HG03469 (cell line): Measurements from ENCODE around the gene FBXW5.

ENCODE experiments used
- ATAC-seq: cut with Tn5 transposase; IDR thresholded peaks from one replicate; pipeline ENCODE4 v1.9.1; 2021; ENCODE audit warnings: mild to moderate bottlenecking, moderate library complexity, moderate number of reproducible peaks; ENCODE audit not compliant: unreplicated experiment

The FBXW5 gene

DNA sequence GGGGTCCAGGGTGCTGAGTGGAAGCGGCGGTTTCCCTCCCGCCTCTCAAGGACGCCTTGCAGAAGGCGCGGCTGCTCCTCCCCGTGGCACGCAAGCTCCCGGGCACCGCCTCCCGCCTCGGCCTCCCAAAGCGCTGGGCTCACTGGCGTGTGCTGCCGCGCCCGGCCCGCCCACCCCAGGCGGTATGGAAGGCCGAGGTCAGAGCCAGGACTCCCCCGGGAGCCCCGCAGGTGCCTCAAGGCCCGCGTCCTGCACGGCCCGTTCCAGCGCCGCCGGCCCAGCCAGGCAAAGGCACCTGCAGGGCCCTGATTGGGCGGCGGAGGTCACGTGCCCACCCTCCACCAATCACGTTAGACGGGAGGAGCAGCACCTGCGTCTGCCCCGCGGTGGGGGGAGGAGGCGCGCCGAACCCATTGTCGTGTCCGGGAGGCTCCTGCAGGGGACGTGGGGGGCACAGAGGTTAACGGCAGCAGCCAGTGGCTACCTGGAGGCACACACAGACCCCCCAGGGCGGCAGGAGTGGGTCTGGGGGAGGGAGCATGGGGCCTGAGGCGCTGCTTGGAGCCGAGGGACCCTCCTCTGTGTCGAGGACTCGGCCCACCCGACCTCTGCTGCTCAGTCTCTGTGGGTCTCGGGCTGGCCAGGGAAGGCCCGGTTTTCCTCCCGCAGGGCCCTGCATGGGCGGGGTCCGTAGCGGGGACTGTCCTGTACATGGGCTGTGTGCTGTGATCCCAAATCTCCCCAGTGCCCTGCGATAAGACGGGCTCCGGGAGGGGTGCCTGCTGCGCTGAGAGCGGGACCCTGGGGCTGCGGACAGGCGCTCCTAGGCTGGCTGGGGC is 5.5 kb upstream of the FBXW5 start:
- ATAC-seq, result peak; percentile 64

DNA sequence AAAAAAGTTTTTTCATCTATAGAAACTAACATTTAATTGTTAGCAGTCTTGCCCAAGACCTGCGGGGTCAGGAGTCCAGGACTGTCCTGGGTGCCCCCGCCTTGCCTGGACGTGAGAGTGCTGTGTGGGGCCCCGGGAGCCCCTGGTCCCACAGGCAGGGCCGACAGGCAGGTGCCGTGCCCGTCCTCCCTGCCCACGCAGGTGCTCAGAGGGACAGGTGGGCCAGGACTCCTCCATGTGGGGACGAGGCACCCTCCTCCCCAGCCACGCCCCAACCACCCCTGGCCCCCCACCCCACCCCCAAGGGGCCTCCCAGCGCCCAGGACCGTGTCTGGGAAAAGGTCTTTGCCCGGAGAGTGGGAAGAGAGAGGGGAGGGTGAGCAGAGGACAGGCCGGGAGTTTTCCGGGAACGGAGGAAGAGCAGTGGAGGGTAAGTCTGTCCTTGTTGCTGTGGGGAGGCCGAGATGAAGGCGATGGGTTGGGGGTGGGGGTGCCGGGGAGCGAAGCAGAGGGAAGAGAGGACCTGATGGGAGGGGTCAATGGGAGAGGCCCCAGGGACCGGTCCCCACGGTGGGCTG is 4.8 kb upstream of the FBXW5 start:
- ATAC-seq, result no peak

DNA sequence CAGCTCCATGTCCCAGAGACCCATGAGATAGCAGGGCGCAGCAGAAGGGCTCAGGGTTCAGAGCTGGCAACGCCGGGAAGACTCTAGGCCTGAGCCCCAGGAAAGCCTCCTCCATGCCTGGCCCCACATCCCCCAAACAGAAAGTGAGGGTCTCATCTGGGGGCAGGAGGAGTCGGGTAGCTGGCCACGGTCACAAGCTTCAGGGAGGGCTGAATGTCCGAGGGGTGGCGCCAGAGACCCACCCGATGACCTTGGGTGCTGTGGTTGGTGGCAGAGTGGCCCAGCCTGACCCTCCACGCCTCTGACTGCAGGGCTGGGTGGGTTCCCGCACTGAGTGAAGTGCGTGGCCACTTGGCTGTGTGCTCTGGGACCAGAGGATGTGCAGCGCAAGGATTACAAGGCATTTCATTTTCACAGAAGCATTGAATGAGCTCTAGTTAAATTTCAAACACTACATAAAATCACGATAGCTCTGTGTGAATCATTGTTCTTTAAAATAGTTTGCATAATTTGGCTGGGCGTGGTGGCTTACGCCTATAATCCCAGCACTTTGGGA is 3.5 kb upstream of the FBXW5 start:
- ATAC-seq, result no peak

DNA sequence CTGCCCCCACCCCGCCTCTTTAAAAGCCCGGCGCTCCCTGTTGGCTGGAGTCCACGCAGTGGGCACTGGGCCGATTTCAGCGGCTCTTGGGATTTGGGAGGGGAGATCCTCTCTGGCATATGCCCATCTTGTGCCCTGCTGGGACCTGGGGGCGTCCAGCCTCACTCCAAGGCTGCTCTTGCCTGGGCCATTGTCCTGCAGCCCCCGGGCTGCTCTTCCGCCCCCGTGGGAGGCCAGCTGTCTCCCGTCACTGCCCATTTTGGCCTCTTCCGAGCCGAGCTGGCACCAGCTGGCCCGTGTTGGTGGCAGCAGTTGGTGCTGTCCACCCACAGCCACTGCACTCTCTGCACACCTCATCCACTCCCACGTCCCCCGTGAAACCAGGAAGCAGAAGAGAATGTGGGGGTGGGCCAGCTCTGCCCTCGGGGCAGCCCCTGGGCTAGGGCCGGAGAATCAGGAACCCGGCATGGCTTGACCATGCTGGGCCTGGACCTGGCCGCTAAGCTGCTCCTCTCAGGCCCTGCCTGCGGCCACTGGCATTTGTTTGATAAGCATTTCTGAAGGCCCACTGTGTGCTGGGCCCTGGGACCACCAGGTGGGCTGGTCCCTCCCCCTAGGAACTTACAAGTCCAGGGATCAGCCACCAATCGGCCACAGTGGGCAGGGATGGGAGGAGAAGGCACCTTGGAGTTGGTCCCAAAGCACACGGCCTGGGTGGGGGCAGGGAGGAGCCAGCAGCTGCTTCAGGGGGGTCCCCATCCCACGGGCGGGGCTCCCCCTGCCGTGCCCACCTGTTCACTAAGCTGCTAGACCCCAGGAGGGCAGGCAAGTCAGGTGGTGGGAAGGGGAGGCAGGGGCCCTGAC is 2.7 kb upstream of the FBXW5 start:
- no peak for ATAC-seq

DNA sequence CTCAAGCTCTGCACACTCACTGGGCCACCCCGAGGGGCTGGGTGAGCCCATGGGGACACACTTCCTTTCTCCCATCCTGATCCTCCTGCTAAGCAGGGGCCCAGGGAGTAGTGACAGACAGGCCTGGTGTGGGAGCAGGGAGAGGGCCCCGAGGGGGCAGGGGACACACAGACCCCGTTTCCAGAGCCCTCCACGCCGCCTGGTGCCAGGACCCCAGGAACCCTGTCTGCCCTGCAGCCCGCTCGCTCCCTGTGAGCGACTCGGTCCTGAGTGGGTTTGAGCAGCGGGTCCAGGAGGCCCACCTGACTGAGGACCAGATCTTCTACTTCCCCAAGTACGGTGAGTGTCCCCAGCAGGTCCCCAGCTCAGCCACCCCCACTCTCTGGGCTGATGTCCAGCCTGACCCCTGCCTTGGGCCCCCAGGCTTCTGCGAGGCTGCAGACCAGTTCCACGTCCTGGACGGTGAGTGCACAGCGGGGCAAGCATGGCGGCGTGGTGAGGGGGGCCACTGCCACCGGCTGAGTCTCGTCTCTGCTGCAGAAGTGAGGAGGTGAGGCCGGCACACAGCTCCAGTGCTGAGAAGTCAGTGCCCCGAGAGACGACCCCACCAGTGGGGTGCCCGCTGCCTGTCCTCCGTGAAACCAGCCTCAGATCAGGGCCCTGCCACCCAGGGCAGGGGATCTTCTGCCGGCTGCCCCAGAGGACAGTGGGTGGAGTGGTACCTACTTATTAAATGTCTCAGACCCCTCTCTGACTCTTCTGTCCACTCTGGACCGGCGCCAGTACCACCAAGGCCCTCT is 1.9 kb upstream of the FBXW5 start:
- no peak for ATAC-seq

DNA sequence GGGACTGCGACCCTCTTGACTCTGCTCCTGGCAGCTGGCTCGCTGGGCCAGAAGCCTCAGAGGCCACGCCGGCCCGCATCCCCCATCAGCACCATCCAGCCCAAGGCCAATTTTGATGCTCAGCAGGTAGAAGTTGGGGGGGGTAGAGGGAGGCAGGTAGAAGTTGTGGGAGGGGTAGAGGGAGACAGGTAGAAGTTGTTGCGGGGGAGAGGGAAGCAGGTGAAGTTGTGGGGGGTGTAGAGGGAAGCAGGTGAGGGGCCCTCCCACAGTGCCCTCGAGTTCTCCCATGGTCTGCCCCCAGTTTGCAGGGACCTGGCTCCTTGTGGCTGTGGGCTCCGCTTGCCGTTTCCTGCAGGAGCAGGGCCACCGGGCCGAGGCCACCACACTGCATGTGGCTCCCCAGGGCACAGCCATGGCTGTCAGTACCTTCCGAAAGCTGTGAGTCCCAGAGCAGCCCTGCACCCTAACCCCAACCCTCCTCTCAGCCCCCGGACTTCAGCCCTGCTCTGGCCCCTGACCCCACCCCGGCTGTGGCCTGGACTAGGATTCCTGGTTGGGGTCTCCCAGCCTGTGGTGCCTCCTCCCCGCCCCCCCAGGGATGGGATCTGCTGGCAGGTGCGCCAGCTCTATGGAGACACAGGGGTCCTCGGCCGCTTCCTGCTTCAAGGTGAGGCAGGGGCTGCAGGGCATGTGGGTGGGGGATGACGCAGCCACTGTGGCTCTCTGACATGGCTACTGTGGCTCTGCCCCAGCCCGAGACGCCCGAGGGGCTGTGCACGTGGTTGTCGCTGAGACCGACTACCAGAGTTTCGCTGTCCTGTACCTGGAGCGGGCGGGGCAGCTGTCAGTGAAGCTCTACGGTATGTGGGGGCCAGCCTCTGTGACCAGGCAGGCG is 1.0 kb upstream of the FBXW5 start:
- no peak for ATAC-seq

DNA sequence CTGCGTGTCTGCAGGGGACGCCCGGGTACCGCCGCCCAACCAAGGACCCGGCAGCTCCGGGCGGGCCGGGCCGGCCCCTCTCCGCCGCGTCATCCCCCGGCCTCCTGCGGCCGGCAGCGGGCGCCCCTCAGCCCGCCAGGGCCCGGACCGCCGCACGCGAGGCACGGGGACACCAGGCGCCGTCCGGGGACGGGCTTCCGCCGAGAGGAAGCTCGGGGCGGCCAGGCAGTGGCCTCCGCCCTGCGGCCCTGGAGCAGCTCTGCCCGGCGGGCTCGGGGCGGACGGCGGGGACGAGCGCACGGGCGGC is 373 bp downstream of the FBXW5 start:
- ATAC-seq, result no peak

DNA sequence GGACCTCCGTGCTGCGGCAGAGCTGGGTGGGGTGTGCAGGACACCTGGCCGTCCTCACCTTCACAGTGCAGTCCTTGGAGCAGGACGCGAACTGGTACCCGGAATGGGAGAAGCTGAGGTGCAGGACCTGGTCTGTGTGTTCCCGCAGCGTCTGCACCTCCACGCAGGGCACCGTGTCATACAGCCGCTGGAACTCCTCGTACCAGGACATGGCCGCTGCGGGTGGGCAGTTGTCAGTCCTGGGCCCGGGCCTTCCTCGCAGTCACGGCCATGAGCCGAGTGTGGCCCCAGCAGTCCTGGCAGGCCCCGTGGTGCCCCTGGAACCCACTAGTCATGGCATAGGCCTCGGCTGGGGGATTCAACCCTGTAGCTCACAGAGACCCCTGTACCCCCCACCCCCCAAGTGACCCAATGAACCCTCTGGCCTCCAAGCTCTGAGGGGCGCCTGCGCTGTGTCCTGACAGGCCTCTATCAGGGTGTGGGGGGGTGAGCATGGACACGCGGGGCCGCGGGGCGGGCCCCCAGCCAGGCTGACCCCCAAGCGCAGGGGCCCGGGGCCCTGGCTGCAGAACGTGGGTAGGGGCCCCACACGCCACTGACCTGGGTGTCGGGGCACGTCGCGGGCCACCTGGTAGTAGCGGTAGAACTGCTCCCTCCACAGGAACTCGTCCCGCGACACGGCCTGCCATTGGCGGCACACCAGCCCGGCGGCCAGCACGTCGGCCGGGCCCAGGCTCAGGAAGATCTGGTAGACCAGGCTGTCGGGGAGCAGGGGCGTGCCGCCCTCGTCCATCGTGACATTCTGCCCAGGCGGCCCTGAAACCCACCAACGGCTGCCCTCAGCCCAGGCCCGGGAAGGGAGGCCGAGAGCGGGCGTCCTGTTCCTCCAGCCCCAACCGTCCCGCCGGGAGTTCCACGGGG is 987 bp downstream of the FBXW5 start:
- peak; percentile 10 for ATAC-seq

DNA sequence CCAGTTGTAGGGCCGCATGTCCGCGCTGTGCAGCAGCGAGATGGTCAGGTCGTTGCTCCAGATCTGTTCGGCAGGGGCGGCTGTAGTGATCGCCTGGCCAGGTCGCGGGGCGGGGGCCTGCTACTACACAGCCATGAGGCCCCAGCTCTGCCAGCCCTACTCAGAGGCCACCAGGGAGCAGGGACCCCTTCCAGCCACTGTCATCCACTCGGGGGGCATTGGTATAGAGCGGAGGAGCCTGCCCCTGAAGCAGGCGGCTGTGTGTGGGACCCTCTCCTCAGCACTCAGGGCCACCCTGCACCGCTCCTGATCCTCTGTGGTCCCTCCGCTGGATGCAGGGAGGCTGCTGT is 1.7 kb downstream of the FBXW5 start:
- ATAC-seq, result no peak

DNA sequence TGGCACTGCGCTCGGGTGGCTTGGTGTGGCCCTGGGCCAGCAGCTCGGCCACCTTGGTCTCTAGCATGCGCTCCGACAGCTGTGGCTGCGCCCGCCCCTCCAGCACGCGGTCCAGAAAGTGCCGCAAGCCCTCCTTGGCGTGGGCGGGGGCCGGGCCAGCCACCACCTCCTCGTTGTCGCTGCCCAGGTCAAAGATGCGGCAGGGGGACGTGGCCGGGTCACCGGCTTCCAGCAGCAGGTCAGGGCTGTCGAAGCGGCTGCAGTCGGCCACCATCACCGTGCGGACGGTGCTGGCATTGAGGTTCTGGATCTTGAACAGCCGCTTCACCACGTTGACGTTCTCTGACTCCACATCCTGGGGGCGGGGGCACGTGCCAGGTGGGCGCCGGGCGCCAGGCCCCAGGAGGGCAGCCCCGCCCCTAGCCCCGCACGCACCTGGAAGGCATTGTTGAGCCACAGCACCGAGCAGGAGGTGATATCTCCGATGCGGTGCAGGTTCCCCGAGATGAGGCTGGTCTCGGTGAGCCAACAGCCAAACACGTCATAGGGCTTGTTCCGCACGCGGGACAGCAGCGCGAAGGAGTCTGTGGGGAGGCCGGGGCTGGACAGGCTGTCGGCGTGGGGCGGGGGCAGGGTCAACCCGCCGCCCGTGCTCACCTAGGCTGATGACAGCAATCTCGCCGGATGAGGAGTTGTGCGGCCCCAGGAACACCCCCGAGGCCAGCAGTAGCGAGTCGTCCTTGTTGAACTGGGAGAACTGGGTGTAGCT is 2.2 kb downstream of the FBXW5 start:
- ATAC-seq, result no peak

DNA sequence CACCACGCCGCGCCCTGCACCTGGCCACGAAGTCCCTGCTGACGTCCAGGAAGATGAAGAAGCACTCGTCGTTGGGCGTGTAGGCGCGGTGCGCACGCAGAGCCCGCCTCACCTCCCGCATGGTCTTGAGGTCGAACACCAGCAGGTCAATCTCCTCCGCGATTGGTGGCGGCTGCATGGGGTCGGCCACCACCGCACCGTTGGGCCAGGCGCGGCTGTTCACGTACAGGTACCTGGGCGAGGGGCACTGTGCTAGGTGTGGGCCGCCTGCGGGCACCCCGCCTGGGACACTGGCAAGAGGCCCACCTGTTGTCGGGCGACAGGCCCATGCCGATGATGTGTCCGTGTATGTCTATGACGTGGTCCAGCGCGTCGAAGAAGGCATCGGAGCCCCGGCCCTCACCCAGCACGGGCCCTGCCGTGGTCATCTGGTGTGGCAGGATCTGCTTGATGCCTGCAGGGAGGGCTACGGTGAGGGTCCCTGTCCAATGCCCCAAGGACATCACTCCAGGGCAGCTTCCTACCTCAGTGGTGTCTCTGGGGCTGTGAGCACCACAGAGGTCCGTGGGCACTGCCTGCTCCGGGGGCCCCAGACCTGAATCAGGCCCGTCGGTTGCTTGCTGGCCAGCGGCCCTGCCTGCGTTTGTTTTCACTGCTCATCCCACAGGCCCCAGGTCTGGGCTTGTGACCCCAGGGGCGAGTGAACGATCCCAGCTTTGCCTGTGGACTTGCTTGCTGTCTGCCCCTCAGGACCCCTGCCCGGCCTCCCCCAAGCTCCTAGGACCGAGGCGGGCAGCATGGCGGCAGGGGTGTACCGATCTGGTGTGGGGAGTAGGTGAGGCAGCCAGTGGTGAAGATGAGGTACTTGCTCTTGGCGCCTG is 3.1 kb downstream of the FBXW5 start:
- ATAC-seq, result no peak

DNA sequence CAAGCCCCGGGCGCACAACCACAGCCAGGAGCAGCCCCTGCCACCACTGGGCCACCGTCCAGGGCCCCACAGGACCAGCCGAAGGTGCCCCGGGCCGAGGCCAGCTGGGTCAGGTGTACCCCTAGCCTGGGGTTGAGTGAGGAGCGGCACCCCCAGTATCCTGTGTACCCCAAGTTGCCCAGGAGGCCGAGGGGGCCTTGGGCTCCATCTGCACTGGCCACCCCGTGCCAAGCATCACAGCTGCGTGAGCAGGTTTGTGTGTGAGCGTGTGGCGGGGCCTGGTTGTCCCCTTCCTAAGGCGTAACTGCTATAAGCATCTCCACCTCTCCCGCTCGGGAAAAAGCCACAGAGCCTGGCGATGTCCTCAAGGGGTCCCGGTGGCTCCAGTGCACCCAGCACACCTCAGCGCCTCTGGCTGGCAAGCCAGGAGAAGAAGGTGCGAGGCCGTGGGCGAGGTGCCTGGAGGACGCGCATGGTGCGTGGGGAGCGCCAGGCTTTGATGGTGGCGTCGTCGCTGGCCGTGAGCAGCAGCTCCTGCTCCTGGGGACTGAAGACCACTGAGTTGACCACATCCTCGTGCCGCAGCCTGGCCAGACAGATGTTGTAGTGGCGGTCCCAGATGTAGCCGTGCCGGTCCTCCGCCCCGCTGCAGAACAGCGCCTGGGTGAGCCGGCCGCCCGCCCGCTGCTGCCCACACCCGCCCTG is 3.9 kb downstream of the FBXW5 start:
- no peak for ATAC-seq

DNA sequence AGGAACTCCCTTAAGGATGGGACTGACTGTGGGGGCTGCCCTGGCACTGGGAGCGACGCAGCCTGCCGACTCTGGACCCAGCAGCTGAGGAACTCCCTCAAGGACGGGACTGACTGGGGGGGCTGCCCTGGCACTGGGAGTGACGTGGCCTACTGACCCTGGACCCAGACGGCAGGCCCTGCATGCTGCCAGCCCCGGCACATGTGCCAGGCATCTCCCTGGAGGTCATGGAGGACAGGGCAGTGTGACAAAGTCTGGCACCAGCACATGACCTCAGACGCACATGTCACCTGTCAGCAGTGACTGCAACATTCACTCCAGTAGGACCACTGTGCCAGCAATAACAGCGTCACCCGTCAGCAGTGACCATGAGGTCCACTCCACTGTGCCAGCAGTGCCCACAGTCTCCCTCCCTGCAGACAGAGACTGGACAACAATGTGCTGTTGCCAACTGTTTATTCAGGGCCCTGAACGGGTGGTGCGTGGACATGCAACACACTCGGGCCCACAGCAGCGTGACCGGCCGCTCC is 4.5 kb downstream of the FBXW5 start:
- no peak for ATAC-seq

DNA sequence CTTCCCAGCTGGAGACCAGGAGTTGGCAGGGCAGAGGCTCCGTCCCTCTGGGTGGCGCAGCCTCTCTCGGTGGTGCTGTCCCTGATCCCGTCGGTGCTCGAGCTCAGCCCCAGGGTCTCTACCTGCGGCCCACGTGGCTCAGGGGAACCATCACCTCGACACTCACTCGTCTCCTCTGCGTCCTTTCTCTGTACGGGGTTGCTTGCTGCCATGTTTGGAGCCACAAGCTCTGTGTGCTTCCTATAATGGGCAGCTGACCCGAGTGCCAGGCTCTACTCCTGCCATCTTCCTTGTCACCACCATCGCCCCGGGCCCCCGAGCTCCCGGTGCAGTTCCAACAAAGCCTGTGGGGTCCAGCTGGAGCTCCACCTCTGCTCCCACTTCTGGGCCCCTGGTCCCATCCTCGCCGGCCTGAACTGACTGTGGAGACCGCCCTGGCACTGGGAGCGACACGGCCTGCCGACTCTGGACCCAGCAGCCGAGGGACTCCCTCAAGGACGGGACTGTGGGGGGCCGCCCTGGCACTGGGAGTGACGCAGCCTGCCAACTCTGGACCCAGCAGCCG is 5.0 kb downstream of the FBXW5 start:
- no peak for ATAC-seq

DNA sequence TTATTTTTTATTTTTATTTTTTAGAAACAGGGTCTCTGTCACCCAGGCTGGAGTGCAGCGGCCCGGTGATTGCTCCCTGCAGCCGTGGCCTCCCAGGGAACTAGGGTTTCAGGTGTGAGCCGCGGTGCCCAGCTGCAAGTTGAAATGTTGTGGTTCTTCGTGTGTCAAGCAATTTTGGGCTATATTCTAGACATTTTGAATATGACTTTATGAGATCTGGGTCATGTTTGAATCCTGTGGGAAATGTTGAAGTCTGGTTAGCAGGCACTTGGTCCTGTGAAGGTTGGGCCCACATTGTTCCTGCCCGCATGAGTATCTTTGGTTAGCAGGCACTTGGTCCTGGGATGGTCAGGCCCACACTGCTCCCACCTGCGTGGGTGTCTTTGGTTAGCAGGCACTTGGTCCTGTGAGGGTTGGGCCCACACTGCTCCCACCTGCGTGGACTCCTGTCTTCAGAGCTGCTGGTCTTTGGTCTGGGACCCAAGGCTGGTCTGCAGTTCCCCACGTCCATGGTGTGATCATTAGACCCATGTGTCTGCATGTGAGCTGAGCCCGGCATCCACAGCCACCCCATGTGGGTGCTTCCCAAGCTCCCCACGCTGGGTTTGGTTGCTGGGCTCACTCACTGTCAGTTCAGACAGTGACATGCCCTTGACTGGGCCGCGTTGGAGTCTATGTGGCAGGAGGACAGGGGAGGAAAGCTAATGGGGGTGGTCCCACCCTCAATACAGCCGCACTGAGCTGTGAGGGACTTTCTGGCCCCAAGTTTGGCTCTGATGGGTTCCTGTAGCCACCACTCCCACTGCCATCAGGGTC is 7.1 kb downstream of the FBXW5 start:
- no peak for ATAC-seq
